ENCODE data around the gene SYNDIG1. TPM values are rescaled to one million over a fixed set of nuclear protein-coding genes. Genes with fewer than 3 reads are reported as not detected.

Gene SYNDIG1
- total and polyA plus RNA-seq, 2 donors: 1.7 to 2.2 TPM

- Histone ChIP-seq H3K4me1 (ENCODE audit: insufficient read depth) (no peaks in the 10 kb centered on the region), H3K36me3 (ENCODE audit: insufficient read depth) (no peaks in the 10 kb centered on the region), H3K4me3 (ENCODE audit: low read depth, low read length) (no peak overlapping the region), H3K27ac (ENCODE audit: low read depth) (no peak overlapping the region)
- DNase-seq (ENCODE audit: extremely low spot score): no peak
- WGBS: 89% methylated on average over 7 of the region's 7 CpGs
Measured at GRCh38 chr20:24572140-24572539, 102.7 kb downstream of the SYNDIG1 start.

- Histone ChIP-seq H3K4me1 (ENCODE audit: insufficient read depth) (no peaks in the 10 kb centered on the region), H3K4me3 (ENCODE audit: low read depth, low read length) (no peak overlapping the region), H3K36me3 (ENCODE audit: insufficient read depth) (no peaks in the 10 kb centered on the region), H3K27ac (ENCODE audit: low read depth) (no peak overlapping the region)
- 84% methylated on average over 5 of the region's 5 CpGs for WGBS
- DNase-seq (ENCODE audit: extremely low spot score): no peak
Measured at GRCh38 chr20:24572862-24573261, 103.4 kb downstream of the SYNDIG1 start.

- no peaks in the 10 kb centered on the region for H3K4me1 ChIP-seq (ENCODE audit: insufficient read depth)
- no peak overlapping the region for H3K4me3 ChIP-seq (ENCODE audit: low read depth, low read length)
- DNase-seq (ENCODE audit: extremely low spot score): no peak
- 92% methylated on average over 6 of the region's 6 CpGs for WGBS
- no peak overlapping the region for H3K27ac ChIP-seq (ENCODE audit: low read depth)
- no peaks in the 10 kb centered on the region for H3K36me3 ChIP-seq (ENCODE audit: insufficient read depth)
Measured at GRCh38 chr20:24573557-24573956, 104.1 kb downstream of the SYNDIG1 start.

DNA sequence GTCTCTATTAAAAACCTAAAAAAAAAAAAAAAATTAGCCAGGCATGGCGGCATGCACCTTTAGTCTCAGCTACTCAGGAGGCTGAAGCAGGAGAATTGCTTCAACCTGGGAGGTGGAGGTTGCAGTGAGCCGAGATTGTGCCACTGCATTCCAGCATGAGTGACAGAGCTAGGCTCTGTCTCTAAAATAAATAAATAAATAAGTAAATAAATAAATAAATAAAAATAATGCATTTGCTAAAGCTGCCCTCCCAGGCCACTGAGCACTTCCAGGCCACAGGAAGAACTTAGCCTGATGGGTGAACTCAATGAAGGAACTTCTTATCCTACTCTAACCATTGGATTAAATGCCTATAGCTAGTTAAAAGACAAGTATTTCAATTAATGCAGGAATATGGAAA is 104.9 kb downstream of the SYNDIG1 start:
- 86% methylated on average over 2 of the region's 2 CpGs for WGBS
- Histone ChIP-seq H3K36me3 (ENCODE audit: insufficient read depth) (no peaks in the 10 kb centered on the region), H3K4me3 (ENCODE audit: low read depth, low read length) (no peak overlapping the region), H3K4me1 (ENCODE audit: insufficient read depth) (no peaks in the 10 kb centered on the region), H3K27ac (ENCODE audit: low read depth) (no peak overlapping the region)
- no peak for DNase-seq (ENCODE audit: extremely low spot score)

DNA sequence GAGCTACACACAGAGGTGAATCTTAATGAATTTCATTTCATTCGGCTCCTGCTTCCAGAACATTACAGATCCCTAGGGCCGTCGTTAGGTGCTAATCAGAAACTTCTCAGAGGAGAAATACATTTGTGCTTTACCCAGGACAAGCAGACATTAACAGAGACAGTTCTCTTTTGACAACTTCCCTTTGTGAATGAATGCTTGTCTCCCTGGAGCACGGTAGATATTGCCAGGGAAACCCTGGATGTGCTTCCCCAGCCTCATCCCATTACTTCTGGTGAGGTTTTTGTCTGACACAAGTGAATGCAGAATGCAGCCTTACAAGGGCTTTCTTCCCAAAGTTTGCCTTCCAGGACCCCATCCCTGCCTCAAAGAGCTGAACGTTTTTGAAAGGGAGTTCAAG is 105.4 kb downstream of the SYNDIG1 start:
- WGBS: 79% methylated on average over 5 of the region's 5 CpGs
- Histone ChIP-seq H3K4me1 (ENCODE audit: insufficient read depth) (no peaks in the 10 kb centered on the region), H3K4me3 (ENCODE audit: low read depth, low read length) (no peak overlapping the region), H3K27ac (ENCODE audit: low read depth) (no peak overlapping the region), H3K36me3 (ENCODE audit: insufficient read depth) (no peaks in the 10 kb centered on the region)
- no peak for DNase-seq (ENCODE audit: extremely low spot score)

GRCh38 chr20:24575811-24576210 is 106.4 kb downstream of the SYNDIG1 start:
- Histone ChIP-seq H3K4me3 (ENCODE audit: low read depth, low read length) (no peak overlapping the region), H3K27ac (ENCODE audit: low read depth) (no peak overlapping the region), H3K4me1 (ENCODE audit: insufficient read depth) (no peaks in the 10 kb centered on the region), H3K36me3 (ENCODE audit: insufficient read depth) (no peaks in the 10 kb centered on the region)
- WGBS: 72% methylated on average over 4 of the region's 4 CpGs
- DNase-seq (ENCODE audit: extremely low spot score): no peak

GRCh38 chr20:24576447-24576846 is 107.0 kb downstream of the SYNDIG1 start:
- H3K27ac ChIP-seq (ENCODE audit: low read depth): no peak overlapping the region
- 84% methylated on average over 11 of the region's 11 CpGs for WGBS
- no peak for DNase-seq (ENCODE audit: extremely low spot score)
- H3K4me3 ChIP-seq (ENCODE audit: low read depth, low read length): no peak overlapping the region
- no peaks in the 10 kb centered on the region for H3K4me1 ChIP-seq (ENCODE audit: insufficient read depth)
- H3K36me3 ChIP-seq (ENCODE audit: insufficient read depth): no peaks in the 10 kb centered on the region

- 86% methylated on average over 10 of the region's 10 CpGs for WGBS
- no peaks in the 10 kb centered on the region for H3K36me3 ChIP-seq (ENCODE audit: insufficient read depth)
- no peak overlapping the region for H3K4me3 ChIP-seq (ENCODE audit: low read depth, low read length)
- no peak overlapping the region for H3K27ac ChIP-seq (ENCODE audit: low read depth)
- no peak for DNase-seq (ENCODE audit: extremely low spot score)
- no peaks in the 10 kb centered on the region for H3K4me1 ChIP-seq (ENCODE audit: insufficient read depth)
Measured at GRCh38 chr20:24577271-24577909, 108.0 kb downstream of the SYNDIG1 start.

GRCh38 chr20:24578567-24579415 is 109.4 kb downstream of the SYNDIG1 start:
- 76% methylated on average over 19 of the region's 19 CpGs for WGBS
- no peak overlapping the region for H3K27ac ChIP-seq (ENCODE audit: low read depth)
- DNase-seq (ENCODE audit: extremely low spot score): no peak

DNA sequence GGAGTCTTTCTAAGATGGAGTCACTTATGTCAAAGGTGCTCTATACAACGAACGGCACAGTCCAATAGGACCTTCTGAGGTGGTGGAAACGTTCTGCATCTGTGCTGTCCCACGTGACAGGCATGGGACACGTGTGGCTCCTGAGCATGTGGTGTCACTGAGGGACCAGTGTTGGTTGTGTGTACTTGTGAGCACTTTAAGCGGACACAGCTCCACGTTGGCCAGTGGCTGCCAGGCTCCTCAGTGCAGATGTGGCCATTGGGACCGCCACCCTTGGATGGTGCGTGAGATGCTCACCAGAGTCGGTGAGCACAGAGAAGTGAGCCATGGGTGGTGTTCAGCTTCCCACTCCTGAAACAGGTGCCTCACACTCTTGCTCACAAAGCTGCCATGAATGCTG is 110.0 kb downstream of the SYNDIG1 start:
- H3K36me3 ChIP-seq (ENCODE audit: insufficient read depth): no peaks in the 10 kb centered on the region
- DNase-seq (ENCODE audit: extremely low spot score): no peak
- no peak overlapping the region for H3K27ac ChIP-seq (ENCODE audit: low read depth)
- H3K4me3 ChIP-seq (ENCODE audit: low read depth, low read length): no peak overlapping the region
- 80% methylated on average over 10 of the region's 10 CpGs for WGBS
- H3K4me1 ChIP-seq (ENCODE audit: insufficient read depth): no peaks in the 10 kb centered on the region

More at GRCh38 chr20:24578567-24579415, 109.4 kb downstream of the SYNDIG1 start:
- Histone ChIP-seq H3K4me1 (ENCODE audit: insufficient read depth) (no peaks in the 10 kb centered on the region), H3K36me3 (ENCODE audit: insufficient read depth) (no peaks in the 10 kb centered on the region), H3K4me3 (ENCODE audit: low read depth, low read length) (no peak overlapping the region)

DNA sequence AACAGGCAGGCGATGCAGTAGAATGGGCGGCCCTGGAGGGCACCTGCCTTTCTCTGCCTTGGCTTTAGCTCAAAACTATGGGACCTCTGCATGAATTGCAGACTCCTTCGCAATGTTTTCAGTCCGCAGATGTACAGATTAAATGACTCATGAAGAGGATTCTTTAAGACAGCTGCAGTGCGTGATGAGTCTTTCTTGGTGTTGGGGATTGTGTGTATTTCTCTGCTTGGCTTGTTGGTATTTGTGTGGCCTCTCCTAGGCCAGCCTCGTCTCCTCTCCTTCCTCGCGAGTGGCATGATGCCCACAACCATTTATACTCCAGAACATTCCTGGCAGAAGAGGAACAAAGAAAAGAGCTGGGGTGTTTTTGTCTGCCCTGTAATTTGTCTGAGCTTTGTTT is 110.6 kb downstream of the SYNDIG1 start:
- Histone ChIP-seq H3K4me3 (ENCODE audit: low read depth, low read length) (no peak overlapping the region), H3K4me1 (ENCODE audit: insufficient read depth) (no peaks in the 10 kb centered on the region), H3K36me3 (ENCODE audit: insufficient read depth) (no peaks in the 10 kb centered on the region), H3K27ac (ENCODE audit: low read depth) (no peak overlapping the region)
- no peak for DNase-seq (ENCODE audit: extremely low spot score)
- WGBS: 77% methylated on average over 8 of the region's 8 CpGs

- Histone ChIP-seq H3K36me3 (ENCODE audit: insufficient read depth) (no peaks in the 10 kb centered on the region), H3K4me1 (ENCODE audit: insufficient read depth) (no peaks in the 10 kb centered on the region), H3K4me3 (ENCODE audit: low read depth, low read length) (no peak overlapping the region), H3K27ac (ENCODE audit: low read depth) (no peak overlapping the region)
- no peak for DNase-seq (ENCODE audit: extremely low spot score)
- WGBS: 91% methylated on average over 10 of the region's 10 CpGs
Measured at GRCh38 chr20:24580855-24581254, 111.4 kb downstream of the SYNDIG1 start.

GRCh38 chr20:24581443-24582170 is 112.2 kb downstream of the SYNDIG1 start:
- Histone ChIP-seq H3K4me3 (ENCODE audit: low read depth, low read length) (no peak overlapping the region), H3K4me1 (ENCODE audit: insufficient read depth) (no peaks in the 10 kb centered on the region), H3K27ac (ENCODE audit: low read depth) (no peak overlapping the region), H3K36me3 (ENCODE audit: insufficient read depth) (no peaks in the 10 kb centered on the region)
- WGBS: 82% methylated on average over 13 of the region's 13 CpGs
- DNase-seq (ENCODE audit: extremely low spot score): no peak

All from urinary bladder (tissue), 4 donors.